Measurements from ENCODE around the gene NR3C1.

NR3C1 gene

GRCh38 chr5:143249851-143250250 lies 153.6 kb downstream of the NR3C1 start:
- DNase-seq, result no peak

GRCh38 chr5:143248822-143249579 lies 154.5 kb downstream of the NR3C1 start:
- DNase-seq, result no peak

- no peak for DNase-seq
These were observed 155.1 kb downstream of the NR3C1 start for GRCh38 chr5:143248391-143248790.

- no peak for DNase-seq
These were observed 156.2 kb downstream of the NR3C1 start for GRCh38 chr5:143247134-143247815.

GRCh38 chr5:143245929-143246561 lies 157.4 kb downstream of the NR3C1 start:
- no peak for DNase-seq

GRCh38 chr5:143244990-143245389 lies 158.5 kb downstream of the NR3C1 start:
- DNase-seq, result no peak

- DNase-seq, result no peak
These were observed 159.3 kb downstream of the NR3C1 start for GRCh38 chr5:143244000-143244736.

GRCh38 chr5:143243103-143243502 lies 160.4 kb downstream of the NR3C1 start:
- no peak for DNase-seq

- DNase-seq, result no peak
These were observed 161.6 kb downstream of the NR3C1 start for GRCh38 chr5:143241892-143242291.

GRCh38 chr5:143239882-143240518 lies 163.5 kb downstream of the NR3C1 start:
- no peak for DNase-seq

GRCh38 chr5:143238620-143239019 lies 164.9 kb downstream of the NR3C1 start:
- no peak for DNase-seq

- DNase-seq, result no peak
These were observed 165.8 kb downstream of the NR3C1 start for GRCh38 chr5:143237664-143238063.

- no peak for DNase-seq
These were observed 166.8 kb downstream of the NR3C1 start for GRCh38 chr5:143236682-143237081.

- no peak for DNase-seq
These were observed 168.1 kb downstream of the NR3C1 start for GRCh38 chr5:143235423-143235822.

GRCh38 chr5:143234162-143234842 lies 169.2 kb downstream of the NR3C1 start:
- no peak for DNase-seq

GRCh38 chr5:143233031-143233430 lies 170.5 kb downstream of the NR3C1 start:
- DNase-seq, result no peak

GRCh38 chr5:143231973-143232812 lies 171.3 kb downstream of the NR3C1 start:
- no peak for DNase-seq

GRCh38 chr5:143231416-143231815 lies 172.1 kb downstream of the NR3C1 start:
- DNase-seq, result no peak

GRCh38 chr5:143230676-143230996 lies 172.8 kb downstream of the NR3C1 start:
- no peak for DNase-seq

GRCh38 chr5:143229896-143230675 lies 173.4 kb downstream of the NR3C1 start:
- peak; percentile 26 to 53 for DNase-seq
